Pericardium fibroblast (primary cell): ENCODE measurements around the gene FGF8. TPM values are rescaled to one million over a fixed set of nuclear protein-coding genes. Genes with fewer than 3 reads are reported as not detected.

Experiments
- total RNA-seq: library from RNA; depleted of rRNA; stranded (reverse); fragments of >200 nt; gene quantifications from 2 replicates; pipeline ENCODE4 v1.2.3, GENCODE V29; 2015

FGF8 gene, protein sequence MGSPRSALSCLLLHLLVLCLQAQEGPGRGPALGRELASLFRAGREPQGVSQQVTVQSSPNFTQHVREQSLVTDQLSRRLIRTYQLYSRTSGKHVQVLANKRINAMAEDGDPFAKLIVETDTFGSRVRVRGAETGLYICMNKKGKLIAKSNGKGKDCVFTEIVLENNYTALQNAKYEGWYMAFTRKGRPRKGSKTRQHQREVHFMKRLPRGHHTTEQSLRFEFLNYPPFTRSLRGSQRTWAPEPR
- total RNA-seq: not detected in 2 replicates

DNA sequence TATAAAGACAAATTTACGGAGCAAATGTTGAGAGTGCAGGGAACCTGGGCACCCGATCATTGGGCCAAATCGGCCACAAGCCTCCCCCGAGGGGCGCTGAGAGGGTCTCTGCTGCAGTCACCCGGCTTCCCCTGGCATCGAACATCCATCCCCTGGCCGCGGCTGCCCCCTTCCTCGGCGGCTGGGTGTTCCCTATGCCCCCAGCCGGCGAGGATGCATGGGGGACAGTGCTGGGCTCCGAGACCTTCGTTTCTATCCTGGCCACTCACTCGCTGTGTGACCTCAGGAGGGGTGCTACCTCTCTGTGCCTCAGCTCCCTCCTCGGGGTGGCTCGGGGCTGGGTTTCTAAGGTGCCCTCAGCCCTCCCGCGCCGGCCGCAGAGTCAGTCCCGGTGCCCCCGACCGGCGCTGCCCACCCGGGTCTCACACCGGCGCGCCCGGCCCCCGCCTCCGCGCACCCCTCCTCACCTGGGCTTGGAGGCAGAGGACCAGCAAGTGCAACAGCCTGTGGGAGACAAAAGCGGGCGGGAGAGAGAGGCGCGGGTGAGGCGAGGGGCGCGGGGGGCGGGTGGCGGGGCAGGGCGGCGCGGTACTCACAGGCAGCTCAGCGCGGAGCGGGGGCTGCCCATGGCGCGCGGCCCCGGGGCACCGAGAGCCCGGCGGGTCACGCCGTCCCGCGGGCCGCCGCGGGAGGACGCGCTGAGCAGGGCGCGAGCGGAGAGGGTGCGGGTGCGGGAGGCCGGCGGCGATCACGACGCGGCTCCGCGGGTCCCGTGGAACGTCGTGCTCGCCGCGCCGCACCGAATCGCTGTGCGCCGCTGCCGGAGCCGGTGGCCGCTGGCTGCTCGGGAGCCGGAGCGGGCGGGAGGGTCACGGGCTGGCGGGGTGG, at the start of gene FGF8:
TSS of gene FGF8 (minus strand) at position 842 of the 888 bp plus-strand sequence. CDS start at position 628, 214 bp downstream.

DNA sequence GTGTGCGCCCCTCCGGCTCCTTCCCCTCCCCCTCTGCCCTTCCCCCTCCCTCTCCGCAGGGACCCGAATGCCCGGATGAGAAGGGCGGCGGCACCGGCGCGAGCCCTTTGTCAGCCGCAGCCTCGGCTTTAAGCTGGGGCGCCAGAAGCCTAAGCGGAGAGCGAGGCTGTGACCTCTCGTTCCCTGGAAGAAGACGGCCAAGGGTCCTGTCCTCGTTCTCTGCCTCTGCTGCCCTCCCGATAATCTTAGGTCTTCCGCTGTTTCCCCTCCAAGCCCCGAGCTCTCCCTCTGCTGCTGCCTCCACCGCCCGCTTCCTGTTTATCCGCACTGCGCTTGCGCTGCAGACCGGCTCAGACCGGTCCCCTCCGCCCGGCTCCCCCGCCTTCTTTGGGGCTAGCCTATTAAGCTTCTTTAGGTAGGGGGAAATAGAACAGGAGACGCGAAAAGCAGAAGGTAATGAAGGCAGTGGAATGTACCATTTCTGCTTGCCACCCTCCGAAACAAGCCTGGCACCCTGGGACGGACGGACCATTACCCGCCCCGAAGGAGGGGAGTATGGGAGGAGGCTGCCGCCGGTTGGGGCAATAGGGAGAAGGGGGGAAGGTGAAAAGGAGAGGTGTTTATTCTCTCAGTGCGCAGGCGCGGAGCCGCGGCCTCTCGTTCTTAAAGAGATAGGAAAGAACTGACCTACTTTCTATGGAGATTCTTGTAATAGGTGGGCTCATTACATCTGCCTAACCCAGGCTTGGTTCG, 42.4 kb upstream of the FGF8 start, which contains the start of gene OGA:
TSS of gene OGA (minus strand) at position 326 of the 753 bp plus-strand sequence. CDS start 422 bp downstream, outside the sequence.

GRCh38 chr10:101782811-101783735, 7.2 kb upstream of the FGF8 start, which contains the start of gene NPM3:
Gene NPM3, minus strand, starts transcription at chr10:101783446. Its CDS starts 56 bp downstream, at chr10:101783390.

Other genes starting within 250 kb of the FGF8 start
- gene POLL, start 187.9 kb downstream of the FGF8 start, total RNA-seq: 14.2 and 24.9 TPM in 2 replicates
- 32.8 and 52.2 TPM in 2 replicates for gene DPCD, start 187.8 kb downstream of the FGF8 start, total RNA-seq
- gene FBXW4, start 80.9 kb downstream of the FGF8 start, total RNA-seq: 14.1 and 18.4 TPM in 2 replicates
- gene NPM3, start 7.3 kb upstream of the FGF8 start, total RNA-seq: 62.3 and 105 TPM in 2 replicates
- 38.5 and 44.7 TPM in 2 replicates for gene OGA, start 42.3 kb upstream of the FGF8 start, total RNA-seq
- gene KCNIP2, start 67.7 kb upstream of the FGF8 start, total RNA-seq: 0.12 TPM in 1 of 2 replicates, not detected in the other